A172 (cell line): ENCODE results near the gene RAD51B. TPM values are rescaled to one million over a fixed set of nuclear protein-coding genes. Genes with fewer than 3 reads are reported as not detected.
"Not testable (repeated sequence)": the region's sequence is repeated elsewhere in the genome, so short reads cannot be mapped to it uniquely, and the experiment has no call there.

ENCODE experiments used
- DNase-seq: peaks from one replicate; pipeline ENCODE4 v3.0.0-alpha.2; 2015; ENCODE audit warnings: low spot score
- total RNA-seq: library from RNA; depleted of rRNA; stranded (reverse); fragments of >200 nt; shearing (Covaris generic); gene quantifications from 2 replicates; pipeline ENCODE4 v1.2.3, GENCODE V29; 2014

RAD51B gene
- total RNA-seq, 1 experiment from 2014 or later, result 17.6 TPM

DNA sequence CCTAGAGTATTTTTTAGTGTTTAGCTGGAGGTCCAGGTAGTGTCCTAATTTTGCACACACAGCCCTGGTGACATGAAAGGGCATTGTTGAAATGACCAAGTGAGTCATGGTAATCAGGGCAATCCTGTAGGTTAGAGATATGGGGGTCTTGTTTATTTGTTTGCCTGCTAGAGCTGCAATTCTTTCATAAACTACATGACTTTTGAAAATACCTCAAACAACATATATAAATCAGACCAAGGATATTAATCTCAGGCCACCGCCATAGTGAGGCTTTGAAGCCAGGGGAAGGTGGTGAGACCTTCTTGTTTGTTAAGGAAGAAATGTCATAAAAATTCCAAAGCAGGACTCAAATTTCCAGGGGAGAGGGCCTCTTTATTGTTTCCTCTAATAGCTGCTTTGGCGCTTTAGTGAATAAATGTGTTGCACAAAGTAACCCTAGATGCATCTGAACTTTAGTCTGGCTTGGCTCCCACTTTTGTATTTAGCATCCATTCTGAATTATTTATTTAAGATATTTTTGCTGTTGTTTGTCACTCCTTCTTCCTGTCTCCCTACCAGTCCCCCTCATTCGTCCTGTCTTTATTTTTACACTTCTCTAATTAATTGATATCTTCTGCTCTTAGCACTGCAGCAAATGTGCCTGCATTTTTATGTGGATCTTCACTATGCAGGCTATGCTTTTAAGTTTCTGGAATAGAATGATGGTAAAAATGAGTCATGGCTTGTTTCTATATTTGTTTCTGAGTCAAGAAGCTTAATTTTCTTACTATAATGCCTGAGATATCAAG lies 430.3 kb downstream of the RAD51B start:
- DNase-seq, result no peak

DNA sequence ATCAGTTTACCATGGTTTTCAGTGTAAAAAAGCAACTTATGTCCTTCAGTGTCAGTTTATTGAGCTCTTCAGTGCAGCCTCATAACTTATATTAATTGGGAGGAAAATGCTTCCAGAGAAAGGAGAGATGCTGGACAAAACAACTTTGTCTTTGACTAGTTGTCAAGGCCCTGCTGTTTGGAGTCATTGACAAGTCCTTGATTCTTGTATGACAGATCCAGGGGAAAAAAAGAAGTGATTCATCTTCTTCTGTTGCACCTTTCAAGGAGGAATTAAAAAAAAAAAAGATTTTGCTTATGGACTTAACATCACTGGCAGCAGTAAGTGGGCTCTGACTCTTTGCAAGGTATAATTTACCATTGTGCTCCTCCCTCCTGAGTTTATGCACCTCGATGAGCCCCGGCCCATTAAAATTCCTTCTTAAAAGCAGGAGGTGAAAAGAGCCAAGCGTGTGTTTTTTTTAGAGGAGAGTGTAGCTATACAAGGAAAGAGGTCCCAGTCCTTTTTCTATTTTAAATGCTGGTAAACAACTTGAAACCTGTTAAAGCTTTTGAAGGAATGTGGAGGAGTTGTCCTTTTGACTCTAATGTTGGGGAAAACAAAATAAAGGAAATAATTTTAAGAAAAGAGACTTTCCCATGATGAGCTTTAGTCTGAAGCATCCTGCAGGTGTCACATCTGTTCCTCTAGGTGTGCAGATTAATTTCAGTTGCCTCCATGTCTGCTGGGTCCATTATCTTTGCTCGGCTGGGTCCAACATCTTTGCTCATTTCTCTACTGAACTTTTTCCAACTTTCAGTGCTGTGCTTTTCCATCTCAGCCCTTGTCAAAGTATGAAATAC lies 431.6 kb downstream of the RAD51B start:
- no peak for DNase-seq

GRCh38 chr14:68251769-68252100 lies 432.2 kb downstream of the RAD51B start:
- DNase-seq, result no peak

DNA sequence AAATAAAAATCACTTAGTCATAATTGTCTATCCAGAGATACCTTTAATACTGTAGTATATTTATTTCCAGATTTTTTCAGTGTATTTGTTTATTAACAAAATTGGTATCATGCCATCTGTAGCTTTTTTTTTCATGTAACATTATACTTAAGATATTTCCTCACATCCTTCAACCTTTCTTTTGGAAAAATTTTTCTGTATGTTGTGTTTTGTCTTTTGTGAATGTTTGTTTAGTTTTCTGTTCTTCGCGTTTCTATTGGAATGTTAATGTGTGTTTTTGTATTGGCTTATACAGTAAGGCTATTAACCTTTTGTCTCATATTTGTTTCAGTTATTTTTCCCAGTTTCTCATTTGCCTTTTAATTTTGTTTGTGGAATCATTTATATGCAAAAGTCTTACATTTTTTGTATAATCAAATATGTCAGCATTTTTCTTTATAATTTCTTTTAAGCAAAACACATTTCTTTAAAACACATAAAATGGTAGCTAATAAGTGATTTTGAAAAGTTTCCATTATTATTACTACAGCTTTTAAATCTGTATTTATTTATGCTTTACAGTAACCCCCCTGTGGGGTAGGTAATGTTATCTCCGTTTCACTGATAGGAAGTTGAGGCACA lies 433.7 kb downstream of the RAD51B start:
- no peak for DNase-seq

DNA sequence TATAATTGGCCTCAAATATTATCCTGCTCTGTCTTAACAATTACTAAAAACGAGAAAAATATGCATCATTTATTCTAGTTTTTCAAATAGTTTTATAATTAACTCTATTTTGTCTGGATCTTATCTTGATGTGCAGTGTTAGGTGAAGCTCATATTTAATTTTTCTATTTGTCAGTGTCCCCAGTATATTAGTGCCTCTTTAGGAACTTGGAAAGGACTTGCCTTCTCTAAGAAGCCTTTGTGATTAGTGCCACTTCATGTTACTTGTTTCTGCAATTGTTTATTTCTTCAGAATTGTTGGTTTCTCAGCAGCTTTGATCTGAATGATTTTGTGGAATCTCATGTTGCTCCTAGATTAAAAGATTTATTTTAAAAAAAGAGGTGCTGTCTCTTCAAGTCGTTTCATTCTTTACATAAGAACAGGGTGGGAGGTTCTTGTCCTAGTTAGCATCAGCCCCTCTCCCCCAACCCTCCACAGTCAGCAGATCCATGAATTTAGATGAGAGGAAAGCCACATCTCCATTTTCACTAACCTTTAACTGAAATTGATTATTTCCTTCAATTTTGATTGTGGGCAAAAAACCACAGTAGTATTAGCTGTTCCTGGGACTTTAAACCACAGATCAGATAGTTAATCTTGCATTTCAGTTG lies 434.4 kb downstream of the RAD51B start:
- no peak for DNase-seq

DNA sequence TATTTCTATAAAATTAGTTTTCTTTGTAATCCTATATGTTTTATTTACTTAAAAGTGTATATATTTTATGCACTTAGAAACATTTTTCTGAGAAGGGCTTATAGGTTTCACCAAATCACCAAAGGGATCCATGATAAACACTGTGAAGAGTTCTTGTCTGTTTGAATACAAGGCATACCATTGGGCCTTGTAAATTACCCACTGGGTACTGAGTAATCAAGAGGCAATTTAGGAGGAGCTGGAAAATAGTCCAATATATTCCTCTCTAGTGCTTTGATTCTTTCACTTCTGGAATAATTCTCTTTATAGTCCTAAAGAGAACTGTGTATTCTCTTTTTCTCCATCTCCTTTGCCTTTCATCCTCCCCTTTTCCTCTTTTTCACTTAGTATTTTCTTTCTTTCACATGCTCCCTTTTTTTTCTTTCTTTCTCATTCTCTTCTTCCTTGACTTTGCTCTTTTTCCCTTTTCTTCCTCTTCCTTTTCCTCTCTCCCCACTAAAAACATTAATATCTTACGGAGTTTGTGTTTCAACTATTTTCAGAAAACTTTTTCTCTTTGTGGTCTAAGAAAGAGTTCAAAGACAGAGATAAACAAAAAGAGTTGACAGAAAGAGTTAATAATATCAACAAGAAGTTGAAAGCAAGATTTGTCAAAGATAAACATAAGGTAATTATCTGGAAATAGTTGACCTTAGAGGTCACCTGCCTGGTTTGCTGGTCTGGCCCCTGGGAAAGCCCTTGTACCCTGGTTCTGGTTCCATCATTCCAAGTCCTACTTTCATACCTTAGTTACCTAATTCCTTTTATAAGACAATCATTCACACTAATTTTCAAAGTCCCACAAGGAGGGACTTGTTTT lies 435.3 kb downstream of the RAD51B start:
- DNase-seq, result no peak

DNA sequence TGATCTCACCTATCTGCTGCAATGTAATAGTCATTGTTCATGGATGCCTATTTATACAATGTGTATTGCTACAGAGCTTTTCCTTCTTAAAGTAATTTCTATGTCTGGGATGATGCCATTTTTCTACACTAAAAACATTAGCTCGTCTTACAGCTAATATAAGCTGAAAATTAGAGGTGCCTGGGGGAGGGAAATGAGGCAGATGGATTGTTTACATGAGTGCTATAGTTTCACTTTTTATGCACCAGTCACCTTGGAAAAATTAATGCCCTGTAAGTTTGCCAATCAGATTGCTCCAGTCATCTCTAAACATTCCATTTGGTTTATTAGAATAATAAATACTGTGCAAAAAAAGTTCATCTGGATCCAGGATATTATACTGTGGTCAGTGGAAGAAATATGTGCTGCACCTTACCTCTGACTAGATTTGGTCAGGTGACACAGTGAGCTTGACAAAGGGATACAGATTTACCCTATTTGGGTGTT lies 436.2 kb downstream of the RAD51B start:
- peak; percentile 62 for DNase-seq

DNA sequence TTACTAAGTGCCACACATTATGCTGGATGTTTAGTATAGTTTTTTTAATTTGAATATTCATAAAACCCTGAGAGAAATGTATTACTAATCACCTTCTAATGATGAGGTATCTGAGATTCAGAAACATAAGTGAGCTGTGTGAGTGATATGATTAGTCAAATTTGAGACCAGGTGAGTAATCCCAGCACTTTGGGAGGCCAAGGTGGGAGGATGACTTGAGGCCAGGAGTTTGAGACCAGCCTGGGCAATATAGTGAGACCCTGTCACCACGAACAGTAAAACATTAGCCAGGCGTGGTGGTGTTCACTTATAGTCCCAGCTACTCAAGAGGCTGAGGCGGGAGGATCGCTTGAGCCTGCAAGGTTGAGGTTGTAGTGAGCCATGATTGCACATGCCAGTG lies 438.4 kb downstream of the RAD51B start:
- no peak for DNase-seq

GRCh38 chr14:68258995-68259394 lies 439.4 kb downstream of the RAD51B start:
- DNase-seq, result not testable (repeated sequence)

GRCh38 chr14:68260121-68260520 lies 440.5 kb downstream of the RAD51B start:
- no peak for DNase-seq

- no peak for DNase-seq
Measured at GRCh38 chr14:68261092-68261842, 441.7 kb downstream of the RAD51B start.

GRCh38 chr14:68262567-68262966 lies 443.0 kb downstream of the RAD51B start:
- DNase-seq, result no peak

DNA sequence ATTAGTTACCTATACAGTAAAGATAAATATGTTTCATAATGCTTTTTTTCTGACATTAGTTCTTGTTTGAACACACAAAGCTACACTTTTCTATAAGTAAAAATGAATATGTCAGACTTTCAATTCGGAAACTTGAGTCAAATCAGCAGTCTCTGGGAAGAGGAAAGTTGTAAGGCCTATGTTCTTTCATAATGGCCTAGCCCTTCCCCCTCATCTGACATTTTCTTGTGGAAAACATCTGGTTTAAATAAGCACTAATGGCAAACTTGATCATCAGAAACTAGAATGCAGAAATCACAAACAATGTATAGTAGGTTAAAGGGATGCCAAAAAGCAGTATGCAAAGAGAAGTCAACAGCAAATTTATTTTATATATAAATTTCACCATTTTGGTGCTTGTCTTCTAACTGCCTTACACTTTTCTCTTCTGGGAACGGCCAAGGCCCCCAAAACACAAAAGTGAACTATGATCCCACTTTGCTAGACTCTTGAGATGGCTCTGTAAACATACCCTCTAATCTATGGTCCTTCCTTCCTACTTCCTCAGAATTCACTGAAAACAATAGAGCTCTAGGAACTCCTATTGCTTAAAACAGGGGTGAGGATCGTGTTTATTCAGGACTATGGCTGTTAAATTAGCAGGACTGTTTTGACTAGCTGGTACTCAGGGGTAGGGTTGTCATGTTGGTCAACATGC lies 444.1 kb downstream of the RAD51B start:
- DNase-seq, result no peak

DNA sequence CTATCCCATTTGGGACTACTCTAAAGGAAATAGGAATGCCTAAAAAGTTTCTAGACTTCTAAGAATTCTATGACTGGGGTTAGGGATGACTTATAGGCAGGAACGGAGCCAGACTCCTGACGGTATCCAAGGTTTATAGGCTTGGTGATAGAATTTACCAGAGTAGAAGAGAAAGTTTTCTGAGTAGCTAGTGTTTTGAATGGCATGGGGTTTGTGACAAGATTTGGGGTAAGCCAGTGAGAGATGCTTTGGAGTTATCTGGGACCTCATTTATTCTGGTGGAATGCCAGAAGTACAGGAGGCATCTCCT lies 444.6 kb downstream of the RAD51B start:
- DNase-seq, result no peak

- no peak for DNase-seq
Measured at GRCh38 chr14:68266998-68267397, 447.4 kb downstream of the RAD51B start.

DNA sequence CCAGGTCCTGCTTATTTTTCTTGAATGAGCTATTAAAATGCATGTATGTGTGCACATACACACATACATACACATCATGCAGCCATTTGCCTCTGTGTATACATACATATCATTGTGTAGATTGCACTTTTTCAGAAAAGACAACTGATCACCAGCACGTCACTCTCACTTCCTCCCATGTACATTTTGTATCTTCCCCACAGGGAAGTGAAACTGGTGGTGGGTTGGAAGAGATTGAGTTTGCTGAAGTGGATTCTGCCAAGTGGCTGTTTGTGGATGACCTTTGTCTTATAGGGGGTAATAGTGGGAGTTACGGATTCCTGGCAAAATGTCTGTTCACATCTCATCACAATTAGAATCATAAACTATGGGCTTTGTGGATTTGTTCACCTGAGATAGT lies 448.6 kb downstream of the RAD51B start:
- DNase-seq, result no peak

DNA sequence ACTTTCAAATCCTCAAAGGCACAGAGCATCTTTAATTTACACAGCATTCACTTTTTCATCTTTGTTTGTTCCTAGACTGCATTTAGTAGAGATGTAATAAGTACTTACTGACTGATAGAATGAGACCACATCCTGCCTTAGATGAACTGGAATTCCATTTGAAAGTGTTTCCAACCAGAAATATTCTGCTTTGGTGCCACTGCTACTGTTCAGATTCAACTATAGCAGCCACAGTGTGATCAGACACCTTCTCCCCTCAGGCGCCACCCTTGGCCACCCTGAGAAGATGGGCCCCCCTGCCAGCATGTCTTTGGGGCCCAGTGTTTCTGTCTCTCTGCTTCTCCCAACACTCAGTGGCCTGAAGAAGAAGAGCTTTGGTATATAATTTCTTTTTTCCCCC lies 449.1 kb downstream of the RAD51B start:
- peak; percentile 32 for DNase-seq

DNA sequence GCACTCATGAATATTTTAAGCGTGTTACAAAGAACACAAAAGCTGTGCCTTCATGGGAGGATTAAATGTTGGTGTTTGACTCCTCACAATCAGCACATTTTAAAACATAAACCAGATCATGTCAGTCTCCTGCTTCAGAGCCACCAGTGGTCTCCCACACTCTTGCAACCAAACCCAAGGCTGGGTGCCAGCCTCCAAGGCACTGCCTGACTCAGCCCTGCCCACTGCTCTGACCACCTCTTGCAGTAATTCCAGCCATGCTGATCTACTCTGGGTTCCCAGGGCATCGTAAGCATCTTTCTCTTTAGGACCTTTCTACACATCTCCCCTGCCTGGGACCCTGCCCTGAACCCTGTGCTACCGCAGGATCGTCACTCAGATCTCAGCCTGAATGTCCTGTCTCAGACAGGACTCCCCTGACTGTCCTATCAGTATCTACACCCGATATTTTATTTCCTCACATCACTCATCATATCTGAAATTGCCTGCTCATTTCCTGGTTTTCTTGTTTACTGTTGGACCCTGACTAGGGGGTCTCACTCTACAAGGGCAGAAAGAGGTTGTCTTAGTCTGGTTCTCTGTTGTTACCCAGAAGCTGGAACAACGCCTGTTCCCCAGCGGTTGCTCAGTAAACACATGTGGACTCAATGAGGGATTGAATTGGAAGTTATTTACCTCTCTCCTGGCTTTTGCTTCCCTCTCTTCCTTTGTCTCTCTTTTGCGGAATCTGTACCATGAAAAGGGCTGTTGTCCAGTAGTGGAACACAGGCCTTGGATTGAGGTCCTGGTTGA lies 449.8 kb downstream of the RAD51B start:
- no peak for DNase-seq

DNA sequence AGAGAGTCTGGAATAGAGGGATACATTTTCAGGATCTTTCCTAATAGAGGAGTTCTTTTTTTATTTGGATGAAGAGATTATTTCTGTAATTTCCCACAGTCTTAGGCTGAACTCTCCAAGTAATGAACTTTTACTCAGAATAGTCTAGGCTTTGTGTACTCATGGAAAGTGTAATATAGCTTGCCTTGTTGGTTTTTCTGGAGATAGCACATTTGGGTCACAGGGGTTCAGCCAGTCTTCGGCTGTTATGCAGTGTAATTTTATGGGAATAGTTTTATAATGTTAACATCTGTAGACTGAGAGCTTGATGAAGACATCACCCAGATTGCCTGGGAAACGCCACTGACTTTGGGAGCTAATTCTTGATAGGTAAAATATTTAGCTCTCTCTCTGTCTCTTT lies 450.8 kb downstream of the RAD51B start:
- no peak for DNase-seq
